Testis (tissue), 3 donors: ENCODE measurements around the gene SDCBP2. TPM values are rescaled to one million over a fixed set of nuclear protein-coding genes. Genes with fewer than 3 reads are reported as not detected.

ENCODE experiments used
- DNase-seq: peaks from one replicate; pipeline ENCODE4 v3.0.0-alpha.2; 2019
- H3K27ac ChIP-seq, 2 donors: fragments of 200-600 bp; sonication (generic); one replicate each; pipeline ENCODE4 v1.5.1; 2019
- H3K27me3 ChIP-seq: fragments of 200-600 bp; sonication (generic); one replicate; pipeline ENCODE4 v1.5.1; 2019
- H3K36me3 ChIP-seq: fragments of 200-600 bp; sonication (generic); one replicate; pipeline ENCODE4 v1.5.1; 2017; ENCODE audit warnings: low read depth; ENCODE audit errors: missing control alignments
- H3K4me1 ChIP-seq: fragments of 200-600 bp; sonication (generic); one replicate; pipeline ENCODE4 v1.5.1; 2019
- H3K4me3 ChIP-seq, 2 donors: fragments of 200-600 bp; sonication (generic); one replicate each; pipeline ENCODE4 v1.5.1; 2017 to 2019
- H3K9me3 ChIP-seq: fragments of 200-600 bp; sonication (generic); one replicate; pipeline ENCODE4 v1.5.1; 2017
- CTCF ChIP-seq, 3 experiments: fragments of 450-650 bp in 2 of 3; fragments of 200-600 bp in 1 of 3; sonication (generic) in 1 of 3; IDR thresholded peaks; one replicate each; pipeline ENCODE4 v1.5.1; 2016 to 2019; ENCODE audit warnings: antibody characterized with exemption in 3 of 3, mild to moderate bottlenecking in 2 of 3, moderate library complexity in 1 of 3
- POLR2A ChIP-seq: fragments of 450-650 bp; IDR thresholded peaks from one replicate; pipeline ENCODE4 v1.6.1; 2017; ENCODE audit warnings: antibody characterized with exemption, mild to moderate bottlenecking, moderate library complexity
- WGBS, 2 donors: methylation state at CpG; one replicate each; pipeline ENCODE4 v1.1.5; 2018; 5-methylcytosine and 5-hydroxymethylcytosine counted together
- intact Hi-C: fragments of 100-400 bp; cut with DNase I; formaldehyde crosslinking; loops from one replicate; pipeline ENCODE4 v1.15.1; 2023; ENCODE audit warnings: low total_unique reads
- polyA plus RNA-seq: library from polyadenylated mRNA; stranded (reverse); fragments of 350-450 nt; fragmentation: Illumina TruSeq; extraction: RNeasy Lipid Tissue Mini Kit (QIAGEN cat#74804); gene quantifications from one replicate; pipeline ENCODE4 v1.2.3, GENCODE V29; 2014; ENCODE audit warnings: low read depth, low replicate concordance; ENCODE audit not compliant: insufficient read depth
- total RNA-seq, 2 donors: library from RNA; depleted of rRNA; stranded (reverse); fragments of >200 nt; gene quantifications; one replicate each; pipeline ENCODE4 v1.2.3, GENCODE V29; 2016

Gene SDCBP2
- total and polyA plus RNA-seq, 3 donors from 2014 or later: 5.5 to 10.9 (median 6.4) TPM

- 69 to 84% methylated on average over 7 of the region's 7 CpGs for WGBS, 2 donors
- intact Hi-C loops: no loop called here
- DNase-seq: no peak
- TF ChIP-seq CTCF (IDR thresholded peaks at IDR 0.05) (no peak), POLR2A (no peak)
- no peak overlapping the region for H3K4me3 ChIP-seq
- H3K27me3 ChIP-seq: no peaks in the 10 kb centered on the region
- no peaks in the 10 kb centered on the region for H3K9me3 ChIP-seq
- H3K4me1 ChIP-seq: peaks cover 7% of the 10 kb centered on the region
- H3K27ac ChIP-seq: no peak overlapping the region
- no peaks in the 10 kb centered on the region for H3K36me3 ChIP-seq
Observed at GRCh38 chr20:1376408-1377270, 47.7 kb upstream of the SDCBP2 start.

DNA sequence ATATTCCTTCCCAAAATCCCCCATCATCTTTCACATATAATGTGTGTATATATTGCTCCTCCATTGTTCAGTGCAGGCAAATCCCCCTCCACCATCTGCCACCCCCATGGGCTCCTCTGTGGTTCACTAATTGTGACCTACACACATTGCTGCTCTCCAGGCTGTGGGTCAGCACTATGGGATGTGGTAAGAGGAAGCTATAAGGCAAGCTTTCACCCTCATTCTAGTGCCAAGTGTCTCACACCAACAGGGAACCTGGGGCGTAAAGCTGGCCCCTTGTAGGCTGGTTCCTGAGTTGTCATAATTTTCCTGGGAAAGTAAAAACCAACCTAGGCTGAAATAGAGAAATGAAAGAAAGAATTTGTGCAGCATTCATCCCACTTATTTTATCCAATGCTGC, 47.1 kb upstream of the SDCBP2 start:
- H3K4me1 ChIP-seq: peaks cover 7% of the 10 kb centered on the region
- H3K27me3 ChIP-seq: no peaks in the 10 kb centered on the region
- H3K36me3 ChIP-seq: no peaks in the 10 kb centered on the region
- no peak for DNase-seq
- no peaks in the 10 kb centered on the region for H3K9me3 ChIP-seq
- H3K27ac ChIP-seq: no peak overlapping the region
- H3K4me3 ChIP-seq: no peak overlapping the region
- intact Hi-C loops: no loop called here
- WGBS, 2 donors: 79 to 97% methylated on average over 1 of the region's 1 CpG
- no peak for TF ChIP-seq CTCF (IDR thresholded peaks at IDR 0.05)
- no peak for TF ChIP-seq POLR2A

- DNase-seq: no peak
- H3K9me3 ChIP-seq: no peaks in the 10 kb centered on the region
- peaks cover 7% of the 10 kb centered on the region for H3K4me1 ChIP-seq
- no peaks in the 10 kb centered on the region for H3K36me3 ChIP-seq
- H3K27me3 ChIP-seq: no peaks in the 10 kb centered on the region
- no peak overlapping the region for H3K4me3 ChIP-seq
- H3K27ac ChIP-seq: no peak overlapping the region
- intact Hi-C loops: no loop called here
- 64 to 70% methylated on average over 8 of the region's 8 CpGs for WGBS, 2 donors
- TF ChIP-seq POLR2A (no peak), CTCF (IDR thresholded peaks at IDR 0.05) (no peak)
Observed at GRCh38 chr20:1375515-1375914, 46.6 kb upstream of the SDCBP2 start.

GRCh38 chr20:1374246-1374645, 45.3 kb upstream of the SDCBP2 start:
- intact Hi-C loops: no loop called here
- Histone ChIP-seq H3K27ac (no peak overlapping the region), H3K27me3 (no peaks in the 10 kb centered on the region), H3K9me3 (no peaks in the 10 kb centered on the region), H3K36me3 (no peaks in the 10 kb centered on the region), H3K4me3 (no peak overlapping the region), H3K4me1 (peaks cover 7% of the 10 kb centered on the region)
- 43 to 50% methylated on average over 2 of the region's 2 CpGs for WGBS, 2 donors
- DNase-seq: no peak
- TF ChIP-seq CTCF (IDR thresholded peaks at IDR 0.05): no peak
- no peak for TF ChIP-seq POLR2A

DNA sequence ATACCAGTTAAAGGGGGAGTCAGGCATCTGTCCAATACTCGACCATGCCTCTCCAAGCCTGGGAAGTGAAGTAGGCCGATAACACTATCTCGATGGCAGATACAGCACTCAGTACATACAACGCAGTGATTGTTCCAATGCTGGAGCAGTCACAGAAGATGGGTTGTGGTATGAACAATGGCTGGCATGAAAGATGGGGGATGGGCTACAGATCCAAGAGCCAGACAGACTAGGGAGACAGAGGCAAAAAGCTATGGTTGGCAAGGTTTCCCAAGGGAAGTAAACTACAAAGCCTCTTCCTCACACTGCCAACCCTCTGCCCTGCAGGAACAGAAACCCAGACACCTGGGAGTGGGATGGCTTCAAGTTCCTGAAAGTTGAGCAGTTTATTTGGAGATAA, 44.7 kb upstream of the SDCBP2 start:
- Histone ChIP-seq H3K27ac (no peak overlapping the region), H3K27me3 (no peaks in the 10 kb centered on the region), H3K4me3 (no peak overlapping the region), H3K9me3 (no peaks in the 10 kb centered on the region), H3K36me3 (no peaks in the 10 kb centered on the region), H3K4me1 (peaks cover 7% of the 10 kb centered on the region)
- TF ChIP-seq CTCF (IDR thresholded peaks at IDR 0.05): no peak
- TF ChIP-seq POLR2A: no peak
- 64 to 70% methylated on average over 4 of the region's 4 CpGs for WGBS, 2 donors
- intact Hi-C loops: no loop called here
- DNase-seq: peak; percentile 32
